Breast epithelium (tissue), 4 donors: ENCODE measurements around the gene IL32. TPM values are rescaled to one million over a fixed set of nuclear protein-coding genes. Genes with fewer than 3 reads are reported as not detected.

Experiments
- DNase-seq, 2 donors: peaks; one replicate each; pipeline ENCODE4 v3.0.0-alpha.2; 2019; ENCODE audit warnings: low spot score in 2 of 2
- H3K27ac ChIP-seq, 2 donors: fragments of 200-600 bp; sonication (generic) in 1 of 2; one replicate each; pipeline ENCODE4 v1.5.1; 2016 to 2019; ENCODE audit warnings: mild to moderate bottlenecking in 1 of 2
- H3K27me3 ChIP-seq, 2 donors: fragments of 200-600 bp; sonication (generic) in 1 of 2; one replicate each; pipeline versions ENCODE4 v1.5.1 to v1.6.0; 2017 to 2019; ENCODE audit warnings: control low read depth in 1 of 2, mild to moderate bottlenecking in 1 of 2
- H3K36me3 ChIP-seq: fragments of 200-600 bp; one replicate; pipeline ENCODE4 v1.5.1; 2019
- H3K4me1 ChIP-seq, 2 donors: fragments of 200-600 bp; sonication (generic); one replicate each; pipeline ENCODE4 v1.5.1; 2016 to 2019; ENCODE audit warnings: control low read depth in 1 of 2
- H3K4me3 ChIP-seq, 3 donors: fragments of 200-600 bp; sonication (generic); 1 replicate in 2 of 3; 2 replicates in 1 of 3; pipeline ENCODE4 v1.5.1; 2016 to 2019; ENCODE audit warnings: mild to moderate bottlenecking in 3 of 3, moderate library complexity in 2 of 3
- H3K9me3 ChIP-seq, 2 donors: fragments of 200-600 bp; sonication (generic) in 1 of 2; one replicate each; pipeline ENCODE4 v1.5.1; 2016 to 2019; ENCODE audit warnings: control low read depth in 1 of 2
- POLR2A ChIP-seq: fragments of 450-650 bp; IDR thresholded peaks from one replicate; pipeline ENCODE4 v1.6.1; 2016; ENCODE audit warnings: antibody characterized with exemption, mild to moderate bottlenecking, moderate library complexity
- POLR2AphosphoS5 ChIP-seq, 3 donors: sonication (generic); formaldehyde crosslinking; IDR thresholded peaks; one replicate each; pipeline ENCODE4 v1.6.1; 2017; ENCODE audit warnings: antibody characterized with exemption in 3 of 3
- intact Hi-C: fragments of 100-400 bp; cut with DNase I; formaldehyde crosslinking; loops from one replicate; pipeline ENCODE4 v1.15.1; 2023; ENCODE audit warnings: low total_unique reads
- total RNA-seq, 3 donors: library from RNA; depleted of rRNA; stranded (reverse); fragments of >200 nt; gene quantifications; one replicate each; pipeline ENCODE4 v1.1.0, GENCODE V29; 2016
- TF ChIP-seq, protein P1 (sequence below), 3 donors: fragments of 450-650 bp; IDR thresholded peaks; one replicate each; pipeline ENCODE4 v1.5.1; 2016 to 2017; ENCODE audit warnings: antibody characterized with exemption in 3 of 3, mild to moderate bottlenecking in 3 of 3, moderate library complexity in 3 of 3

The IL32 gene
- total RNA-seq, 3 donors from 2014 or later: 9.1 to 17.0 (median 12.0) TPM

DNA sequence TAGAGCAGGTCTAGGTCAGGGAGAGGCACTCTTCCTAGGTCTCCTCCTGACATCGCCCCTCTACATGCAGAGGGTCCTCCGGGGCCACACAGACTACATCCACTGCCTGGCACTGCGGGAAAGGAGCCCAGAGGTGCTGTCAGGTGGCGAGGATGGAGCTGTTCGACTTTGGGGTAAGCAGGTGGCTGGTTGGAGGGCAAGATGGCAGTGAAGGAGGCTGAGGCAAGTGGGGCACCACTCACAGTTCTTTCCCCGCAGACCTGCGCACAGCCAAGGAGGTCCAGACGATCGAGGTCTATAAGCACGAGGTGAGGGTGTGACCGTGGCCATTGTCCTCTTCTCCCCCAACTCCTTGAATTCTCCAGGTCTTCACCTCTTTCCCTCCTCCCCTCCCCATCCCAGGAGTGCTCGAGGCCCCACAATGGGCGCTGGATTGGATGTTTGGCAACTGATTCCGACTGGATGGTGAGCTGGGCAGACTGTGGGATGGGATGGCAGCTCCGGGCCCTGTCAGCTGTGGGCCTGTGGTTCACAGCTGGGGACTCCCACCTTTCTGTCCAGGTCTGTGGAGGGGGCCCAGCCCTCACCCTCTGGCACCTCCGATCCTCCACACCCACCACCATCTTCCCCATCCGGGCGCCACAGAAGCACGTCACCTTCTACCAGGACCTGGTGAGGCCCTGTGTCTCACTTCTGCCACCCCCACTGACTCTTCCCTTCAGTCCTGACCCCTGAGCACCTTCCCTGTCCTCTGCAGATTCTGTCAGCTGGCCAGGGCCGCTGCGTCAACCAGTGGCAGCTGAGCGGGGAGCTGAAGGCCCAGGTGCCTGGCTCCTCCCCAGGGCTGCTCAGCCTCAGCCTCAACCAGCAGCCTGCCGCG lies 38.6 kb upstream of the IL32 start:
- Histone ChIP-seq H3K9me3 (no peaks in the 10 kb centered on the region), H3K4me3 (no peak overlapping the region), H3K4me1 (peaks cover 11 to 14% of the 10 kb centered on the region in 2 donors), H3K27me3 (no peaks in the 10 kb centered on the region), H3K36me3 (no peaks in the 10 kb centered on the region), H3K27ac (no peak overlapping the region)
- DNase-seq: no peak
- intact Hi-C loops: no loop called here
- TF ChIP-seq, protein P1, sequence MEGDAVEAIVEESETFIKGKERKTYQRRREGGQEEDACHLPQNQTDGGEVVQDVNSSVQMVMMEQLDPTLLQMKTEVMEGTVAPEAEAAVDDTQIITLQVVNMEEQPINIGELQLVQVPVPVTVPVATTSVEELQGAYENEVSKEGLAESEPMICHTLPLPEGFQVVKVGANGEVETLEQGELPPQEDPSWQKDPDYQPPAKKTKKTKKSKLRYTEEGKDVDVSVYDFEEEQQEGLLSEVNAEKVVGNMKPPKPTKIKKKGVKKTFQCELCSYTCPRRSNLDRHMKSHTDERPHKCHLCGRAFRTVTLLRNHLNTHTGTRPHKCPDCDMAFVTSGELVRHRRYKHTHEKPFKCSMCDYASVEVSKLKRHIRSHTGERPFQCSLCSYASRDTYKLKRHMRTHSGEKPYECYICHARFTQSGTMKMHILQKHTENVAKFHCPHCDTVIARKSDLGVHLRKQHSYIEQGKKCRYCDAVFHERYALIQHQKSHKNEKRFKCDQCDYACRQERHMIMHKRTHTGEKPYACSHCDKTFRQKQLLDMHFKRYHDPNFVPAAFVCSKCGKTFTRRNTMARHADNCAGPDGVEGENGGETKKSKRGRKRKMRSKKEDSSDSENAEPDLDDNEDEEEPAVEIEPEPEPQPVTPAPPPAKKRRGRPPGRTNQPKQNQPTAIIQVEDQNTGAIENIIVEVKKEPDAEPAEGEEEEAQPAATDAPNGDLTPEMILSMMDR (IDR thresholded peaks at IDR 0.05): no peak
- no peak for TF ChIP-seq POLR2AphosphoS5 (IDR thresholded peaks at IDR 0.05)

DNA sequence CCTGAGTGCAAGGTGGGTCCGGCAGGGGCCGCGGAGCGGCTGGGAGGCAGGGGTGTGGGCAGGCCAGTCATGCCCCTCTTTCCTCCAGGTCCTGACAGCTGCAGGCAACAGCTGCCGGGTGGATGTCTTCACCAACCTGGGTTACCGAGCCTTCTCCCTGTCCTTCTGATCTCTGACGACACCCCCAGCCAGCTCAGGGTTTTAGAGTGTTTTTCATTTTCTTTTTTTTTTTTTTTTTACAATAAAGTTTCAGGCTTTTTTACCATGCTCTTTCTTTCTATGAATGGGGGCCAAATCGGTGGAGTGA lies 38.0 kb upstream of the IL32 start:
- H3K9me3 ChIP-seq: no peaks in the 10 kb centered on the region
- H3K36me3 ChIP-seq: no peaks in the 10 kb centered on the region
- no peak for TF ChIP-seq POLR2AphosphoS5 (IDR thresholded peaks at IDR 0.05)
- no peaks in the 10 kb centered on the region for H3K27me3 ChIP-seq
- DNase-seq: no peak
- H3K4me1 ChIP-seq: peaks cover 5 to 10% of the 10 kb centered on the region in 2 donors
- H3K4me3 ChIP-seq: no peak overlapping the region
- intact Hi-C loops: no loop called here
- no peak overlapping the region for H3K27ac ChIP-seq

DNA sequence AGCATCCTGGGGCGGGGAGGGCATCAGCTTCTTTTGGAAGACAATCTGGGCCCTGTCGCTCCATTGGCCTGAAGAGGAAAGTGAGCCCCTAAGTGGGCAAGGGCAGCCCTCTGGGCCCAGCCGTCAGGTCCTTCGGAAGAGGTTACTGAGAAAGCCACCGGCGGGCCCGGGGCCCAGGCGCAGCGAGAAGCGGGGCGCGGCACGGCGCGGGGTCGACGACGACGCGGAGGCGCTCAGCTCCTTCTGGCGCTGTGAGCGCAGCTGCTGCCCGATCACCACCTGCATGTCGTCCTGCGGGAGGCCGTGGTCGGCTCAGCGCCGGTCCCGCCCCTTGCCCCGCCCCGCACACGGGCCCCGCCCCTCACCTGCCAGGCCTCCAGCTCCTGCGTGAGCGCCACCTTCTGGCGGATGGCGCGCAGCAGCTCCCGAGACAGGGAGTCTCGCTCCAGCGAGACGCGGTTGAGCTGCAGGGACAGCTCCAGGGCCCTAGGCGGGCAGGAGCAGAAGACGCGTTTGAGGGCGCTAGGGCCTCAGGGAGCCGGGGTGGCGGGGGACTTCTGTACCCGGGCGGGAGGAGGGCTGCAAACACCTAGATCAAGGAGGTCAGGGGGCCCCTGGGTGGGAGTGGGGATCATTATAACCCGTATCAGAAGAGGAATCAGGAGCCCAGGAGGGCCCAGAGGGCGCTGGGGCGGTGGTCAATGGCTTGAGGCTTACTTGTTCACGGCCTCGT lies 37.3 kb upstream of the IL32 start:
- no peak overlapping the region for H3K27ac ChIP-seq
- TF ChIP-seq POLR2AphosphoS5 (IDR thresholded peaks at IDR 0.05): no peak
- TF ChIP-seq POLR2A: no peak
- TF ChIP-seq, protein P1 (IDR thresholded peaks at IDR 0.05): peak in 2 of 3 donors; percentile 42 to 68
- peaks cover 0 to 3% of the 10 kb centered on the region in 2 donors for H3K4me1 ChIP-seq
- H3K36me3 ChIP-seq: no peaks in the 10 kb centered on the region
- no peaks in the 10 kb centered on the region for H3K27me3 ChIP-seq
- peak; percentile 80 to 84 for DNase-seq
- H3K4me3 ChIP-seq: no peak overlapping the region
- H3K9me3 ChIP-seq: no peaks in the 10 kb centered on the region
- intact Hi-C loops: no loop called here

DNA sequence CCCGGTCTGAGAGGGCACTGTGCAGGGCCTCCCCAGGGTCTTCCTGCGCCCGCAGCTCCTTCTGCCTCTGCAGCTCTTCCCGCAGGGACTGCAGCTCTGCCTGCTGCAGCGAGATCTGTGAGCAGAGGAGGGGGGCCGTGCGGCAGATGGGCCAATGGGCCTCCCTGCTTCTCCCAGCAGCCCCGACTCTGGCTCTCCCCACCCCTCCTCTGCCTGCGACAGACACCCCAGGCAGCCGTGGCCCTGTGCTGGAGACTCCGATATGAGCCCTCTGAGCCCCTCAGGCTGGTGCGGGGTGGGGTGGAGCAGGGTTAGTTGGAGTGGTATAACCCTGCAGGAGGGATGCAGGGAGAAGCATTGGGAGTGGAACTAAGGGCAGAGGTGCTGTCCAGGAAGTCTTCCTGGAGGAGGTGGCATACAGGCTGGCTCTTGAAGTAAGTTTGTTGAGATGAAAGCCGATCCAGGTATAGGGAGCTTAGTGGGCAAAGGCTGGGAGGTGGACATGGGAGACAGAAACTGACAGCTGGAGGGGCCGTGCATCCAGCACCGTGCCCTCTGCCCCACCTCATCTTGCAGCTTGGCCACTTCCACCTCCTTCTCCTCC lies 36.6 kb upstream of the IL32 start:
- intact Hi-C loops: no loop called here
- Histone ChIP-seq H3K9me3 (no peaks in the 10 kb centered on the region), H3K27ac (no peak overlapping the region), H3K4me1 (no peaks in the 10 kb centered on the region), H3K4me3 (no peak overlapping the region), H3K27me3 (no peaks in the 10 kb centered on the region), H3K36me3 (no peaks in the 10 kb centered on the region)
- DNase-seq: no peak
- TF ChIP-seq POLR2A: no peak

DNA sequence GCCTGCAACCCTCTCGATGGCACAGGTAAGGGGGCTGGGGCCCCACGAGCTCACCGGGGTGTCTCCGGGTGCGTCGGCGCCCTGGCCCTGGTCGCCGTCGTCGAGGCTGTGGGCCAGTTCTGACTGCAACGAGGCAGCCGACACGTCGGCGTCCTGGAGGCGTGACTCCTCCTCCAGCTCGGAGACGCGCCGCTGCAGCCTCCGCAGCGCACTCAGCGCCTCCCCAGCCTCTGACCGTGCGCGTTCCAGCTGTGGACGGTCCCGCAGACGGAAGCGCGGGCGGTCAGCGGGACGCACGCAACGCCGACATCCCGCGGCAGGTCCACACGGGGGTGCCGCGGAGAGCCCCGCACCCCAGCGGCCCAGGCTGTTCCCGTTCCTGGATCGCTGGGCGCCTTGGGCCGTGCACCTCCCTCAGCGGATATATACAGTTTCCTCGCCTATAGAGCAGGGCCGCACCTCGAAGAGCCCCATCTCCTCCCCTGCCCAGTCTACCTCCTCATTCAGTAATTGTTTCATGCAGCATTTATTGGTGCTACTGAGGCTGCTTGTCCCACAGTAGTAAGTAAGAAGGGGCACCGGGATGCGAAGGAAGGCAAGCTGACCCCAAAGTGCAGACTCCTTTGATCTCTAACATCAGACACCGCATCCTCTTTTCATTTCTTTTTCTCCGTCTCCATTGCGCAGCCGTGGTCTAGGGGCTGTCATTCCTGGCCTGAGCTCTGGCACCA lies 35.8 kb upstream of the IL32 start:
- no peak for DNase-seq
- intact Hi-C loops: no loop called here
- TF ChIP-seq POLR2A: no peak
- TF ChIP-seq, protein P1 (IDR thresholded peaks at IDR 0.05): no peak
- no peak for TF ChIP-seq POLR2AphosphoS5 (IDR thresholded peaks at IDR 0.05)
- H3K27me3 ChIP-seq: no peaks in the 10 kb centered on the region
- no peaks in the 10 kb centered on the region for H3K9me3 ChIP-seq
- no peaks in the 10 kb centered on the region for H3K4me1 ChIP-seq
- no peak overlapping the region for H3K27ac ChIP-seq
- peak overlapping the region in 1 of 3 donors; percentile 51 for H3K4me3 ChIP-seq
- H3K36me3 ChIP-seq: no peaks in the 10 kb centered on the region
